Skeletal muscle tissue (tissue), 4 donors: ENCODE data around the gene TMED7. TPM values are rescaled to one million over a fixed set of nuclear protein-coding genes. Genes with fewer than 3 reads are reported as not detected.

Experiments used
- H3K27ac ChIP-seq: one replicate; pipeline ENCODE4 v1.7.0; 2013; ENCODE audit warnings: mild to moderate bottlenecking, low read depth, low read length, inconsistent platforms
- H3K27me3 ChIP-seq, 3 donors: one replicate each; pipeline ENCODE4 v1.7.0; 2013; ENCODE audit warnings: low read length in 3 of 3; ENCODE audit not compliant: control insufficient read depth in 3 of 3, insufficient read depth in 3 of 3
- H3K36me3 ChIP-seq, 3 donors: one replicate each; pipeline ENCODE4 v1.7.0; 2013; ENCODE audit warnings: low read length in 3 of 3; ENCODE audit not compliant: control insufficient read depth in 3 of 3, insufficient read depth in 3 of 3
- H3K4me1 ChIP-seq, 3 donors: one replicate each; pipeline ENCODE4 v1.7.0; 2013; ENCODE audit warnings: low read length in 3 of 3, mild to moderate bottlenecking in 3 of 3; ENCODE audit not compliant: control insufficient read depth in 3 of 3, insufficient read depth in 3 of 3
- H3K4me3 ChIP-seq, 3 donors: one replicate each; pipeline ENCODE4 v1.7.0; 2013; ENCODE audit warnings: low read length in 3 of 3
- H3K9ac ChIP-seq, 3 donors: one replicate each; pipeline ENCODE4 v1.7.0; 2013; ENCODE audit warnings: low read length in 3 of 3, mild to moderate bottlenecking in 3 of 3, moderate library complexity in 2 of 3, low read depth in 1 of 3
- H3K9me3 ChIP-seq, 3 donors: one replicate each; pipeline ENCODE4 v1.7.0; 2013; ENCODE audit warnings: low read length in 3 of 3; ENCODE audit not compliant: control insufficient read depth in 3 of 3
- total RNA-seq: library from RNA; depleted of rRNA; stranded (reverse); fragments of >200 nt; gene quantifications from one replicate; pipeline ENCODE4 v1.2.3, GENCODE V29; 2014
- donor health status: Osteomylitis.

The TMED7 gene
- total RNA-seq, 1 donor from 2014 or later = 50.1 TPM

- no peaks in the 10 kb centered on the region for H3K27me3 ChIP-seq
- peaks cover 0 to 10% (median 8%) of the 10 kb centered on the region in 3 donors for H3K36me3 ChIP-seq
- no peak overlapping the region for H3K9ac ChIP-seq
- H3K4me1 ChIP-seq = no peaks in the 10 kb centered on the region
- no peak overlapping the region for H3K4me3 ChIP-seq
- H3K9me3 ChIP-seq = no peaks in the 10 kb centered on the region
- H3K27ac ChIP-seq = no peak overlapping the region
These were observed 48.5 kb downstream of the TMED7 start for GRCh38 chr5:115577329-115577728.

- Histone ChIP-seq H3K27ac (no peak overlapping the region), H3K9me3 (no peaks in the 10 kb centered on the region), H3K4me3 (no peak overlapping the region), H3K9ac (no peak overlapping the region), H3K4me1 (peaks cover 0 to 7% (median 0%) of the 10 kb centered on the region in 3 donors), H3K36me3 (peaks cover 0 to 5% (median 4%) of the 10 kb centered on the region in 3 donors), H3K27me3 (no peaks in the 10 kb centered on the region)
These were observed 50.4 kb downstream of the TMED7 start for GRCh38 chr5:115575167-115576070.

- H3K27me3 ChIP-seq = no peaks in the 10 kb centered on the region
- no peak overlapping the region for H3K4me3 ChIP-seq
- peaks cover 0 to 3% (median 0%) of the 10 kb centered on the region in 3 donors for H3K36me3 ChIP-seq
- no peak overlapping the region for H3K27ac ChIP-seq
- H3K4me1 ChIP-seq = peaks cover 0 to 9% (median 0%) of the 10 kb centered on the region in 3 donors
- H3K9me3 ChIP-seq = no peaks in the 10 kb centered on the region
- no peak overlapping the region for H3K9ac ChIP-seq
These were observed 52.7 kb downstream of the TMED7 start for GRCh38 chr5:115573133-115573532.

- no peaks in the 10 kb centered on the region for H3K9me3 ChIP-seq
- H3K27ac ChIP-seq = no peak overlapping the region
- H3K4me1 ChIP-seq = peaks cover 0 to 9% (median 0%) of the 10 kb centered on the region in 3 donors
- H3K36me3 ChIP-seq = no peaks in the 10 kb centered on the region
- no peak overlapping the region for H3K9ac ChIP-seq
- H3K27me3 ChIP-seq = no peaks in the 10 kb centered on the region
- H3K4me3 ChIP-seq = no peak overlapping the region
These were observed 54.4 kb downstream of the TMED7 start for GRCh38 chr5:115571441-115571878.

- Histone ChIP-seq H3K36me3 (no peaks in the 10 kb centered on the region), H3K27ac (no peak overlapping the region), H3K4me3 (no peak overlapping the region), H3K27me3 (no peaks in the 10 kb centered on the region), H3K9me3 (no peaks in the 10 kb centered on the region), H3K9ac (no peak overlapping the region), H3K4me1 (peaks cover 0 to 9% (median 0%) of the 10 kb centered on the region in 3 donors)
These were observed 57.2 kb downstream of the TMED7 start for GRCh38 chr5:115568668-115569067.

- Histone ChIP-seq H3K9ac (no peak overlapping the region), H3K4me1 (peaks cover 0 to 2% (median 0%) of the 10 kb centered on the region in 3 donors), H3K36me3 (no peaks in the 10 kb centered on the region), H3K9me3 (no peaks in the 10 kb centered on the region), H3K27me3 (no peaks in the 10 kb centered on the region), H3K4me3 (no peak overlapping the region), H3K27ac (no peak overlapping the region)
These were observed 60.6 kb downstream of the TMED7 start for GRCh38 chr5:115565233-115565632.

Other genes starting within 250 kb of the TMED7 start
- 39.1 TPM for gene FEM1C, start 81.3 kb downstream of the TMED7 start, total RNA-seq
- 2.6 TPM for gene TICAM2, start 23.6 kb downstream of the TMED7 start, total RNA-seq
- 24.0 TPM for gene CDO1, start 190.6 kb upstream of the TMED7 start, total RNA-seq
- 26.1 TPM for gene ATG12, start 215.5 kb upstream of the TMED7 start, total RNA-seq
- gene AP3S1, start 215.9 kb upstream of the TMED7 start, total RNA-seq = 92.4 TPM